ENCODE measurements around the gene RNF217.

DNA sequence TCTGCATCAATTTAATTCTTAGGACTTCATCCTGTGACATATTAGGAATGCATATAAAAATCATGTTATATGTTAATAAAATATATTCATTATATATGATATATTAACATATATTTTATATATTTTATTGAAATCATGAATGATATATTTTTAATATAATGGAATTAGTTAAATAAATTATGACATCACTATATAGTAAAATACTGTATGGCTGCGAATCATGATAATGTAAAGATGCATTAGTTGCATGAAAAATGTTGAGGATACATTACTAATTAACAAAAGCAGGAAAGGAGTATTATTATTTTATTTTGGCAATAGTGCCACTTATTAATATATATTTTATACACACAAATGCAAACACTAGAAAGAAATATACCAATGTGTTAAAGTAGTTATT lies 8.4 kb upstream of the RNF217 start:
- TF ChIP-seq CTCF (optimal IDR thresholded peaks at IDR 0.05 in 1 of 3, IDR thresholded peaks at IDR 0.05 in 1 of 3, conservative IDR thresholded peaks at IDR 0.05 in 1 of 3; ENCODE audit: extremely low read depth in 1 of 3, insufficient read depth in 2 of 3, low read length in 3 of 3): no peak
- no peak for TF ChIP-seq EZH2 (IDR thresholded peaks at IDR 0.05; ENCODE audit: low read length)
